Fibroblast of mammary gland (primary cell): ENCODE data around the gene EIPR1.
"Not testable (repeated sequence)": the region's sequence is repeated elsewhere in the genome, so short reads cannot be mapped to it uniquely, and the experiment has no call there.

Source experiments
- DNase-seq: peaks from one replicate; pipeline ENCODE4 v3.0.0-alpha.2; 2010; ENCODE audit warnings: low read depth
- H3K4me3 ChIP-seq: 2 replicates; pipeline ENCODE4 v1.5.1; 2011; ENCODE audit warnings: low read depth, mild to moderate bottlenecking, low read length, moderate library complexity; ENCODE audit not compliant: control insufficient read depth
- TF ChIP-seq, protein P1 (sequence below): conservative IDR thresholded peaks from 2 replicates; pipeline ENCODE4 v1.5.1; 2011; ENCODE audit warnings: low read depth, low read length, inconsistent platforms; ENCODE audit not compliant: control insufficient read depth, insufficient read depth

EIPR1 gene

DNA sequence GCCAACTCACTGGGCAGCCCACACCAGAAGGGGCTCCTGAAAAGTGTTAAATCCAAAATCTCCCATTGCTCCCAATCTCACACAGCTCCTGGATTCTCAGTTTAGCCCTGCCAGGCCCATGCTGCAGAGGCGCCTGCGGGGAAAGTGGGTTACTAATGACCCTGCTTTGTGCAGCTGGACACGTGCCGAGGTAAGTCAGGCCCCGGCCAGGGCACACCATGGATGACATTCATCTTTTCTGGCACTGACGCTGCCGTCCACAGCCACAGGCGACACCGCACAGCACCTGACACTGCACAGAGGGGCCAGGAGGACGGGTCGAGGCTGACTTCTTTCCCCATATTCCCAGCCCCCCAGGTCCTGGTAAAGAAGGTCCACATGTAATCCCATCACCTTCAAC, 193.5 kb downstream of the EIPR1 start:
- no peak for DNase-seq
- TF ChIP-seq, protein P1, sequence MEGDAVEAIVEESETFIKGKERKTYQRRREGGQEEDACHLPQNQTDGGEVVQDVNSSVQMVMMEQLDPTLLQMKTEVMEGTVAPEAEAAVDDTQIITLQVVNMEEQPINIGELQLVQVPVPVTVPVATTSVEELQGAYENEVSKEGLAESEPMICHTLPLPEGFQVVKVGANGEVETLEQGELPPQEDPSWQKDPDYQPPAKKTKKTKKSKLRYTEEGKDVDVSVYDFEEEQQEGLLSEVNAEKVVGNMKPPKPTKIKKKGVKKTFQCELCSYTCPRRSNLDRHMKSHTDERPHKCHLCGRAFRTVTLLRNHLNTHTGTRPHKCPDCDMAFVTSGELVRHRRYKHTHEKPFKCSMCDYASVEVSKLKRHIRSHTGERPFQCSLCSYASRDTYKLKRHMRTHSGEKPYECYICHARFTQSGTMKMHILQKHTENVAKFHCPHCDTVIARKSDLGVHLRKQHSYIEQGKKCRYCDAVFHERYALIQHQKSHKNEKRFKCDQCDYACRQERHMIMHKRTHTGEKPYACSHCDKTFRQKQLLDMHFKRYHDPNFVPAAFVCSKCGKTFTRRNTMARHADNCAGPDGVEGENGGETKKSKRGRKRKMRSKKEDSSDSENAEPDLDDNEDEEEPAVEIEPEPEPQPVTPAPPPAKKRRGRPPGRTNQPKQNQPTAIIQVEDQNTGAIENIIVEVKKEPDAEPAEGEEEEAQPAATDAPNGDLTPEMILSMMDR: no peak
- H3K4me3 ChIP-seq: no peak overlapping the region

DNA sequence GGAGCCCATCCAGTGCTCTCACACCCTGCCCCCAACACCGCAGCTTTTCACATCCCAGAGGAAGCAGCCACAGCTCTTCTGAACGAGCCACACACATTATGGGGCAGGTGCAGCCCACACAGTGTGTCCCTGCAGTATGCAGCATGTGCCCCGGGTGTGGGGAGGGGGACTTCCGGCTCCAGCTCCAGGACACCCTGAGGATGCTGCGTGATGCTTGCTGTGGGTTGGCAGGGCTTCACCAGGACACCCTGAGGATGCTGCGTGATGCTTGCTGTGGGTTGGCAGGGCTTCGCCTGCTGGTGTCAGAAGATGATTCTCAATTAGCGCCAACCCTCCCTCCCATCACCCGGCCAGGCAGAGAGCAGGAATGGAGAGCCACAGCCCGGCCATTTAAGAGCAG, 193.9 kb downstream of the EIPR1 start:
- TF ChIP-seq, protein P1: no peak
- H3K4me3 ChIP-seq: no peak overlapping the region
- no peak for DNase-seq

DNA sequence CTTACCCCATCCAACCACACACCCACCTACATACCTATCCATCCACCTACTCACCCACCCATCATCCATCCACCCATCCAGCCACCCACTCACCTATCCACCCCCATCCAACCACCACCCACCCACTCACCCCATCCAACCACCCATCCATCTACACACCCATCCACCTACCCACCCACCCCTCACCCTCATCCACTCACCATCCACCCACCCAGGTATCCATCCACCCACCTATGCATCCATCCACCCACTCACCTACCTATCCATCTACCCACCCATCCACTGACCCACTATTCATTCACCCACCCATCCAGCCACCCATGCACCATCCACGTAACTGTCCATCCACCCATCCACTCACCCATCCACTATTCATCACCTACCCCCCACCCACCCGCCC, 194.8 kb downstream of the EIPR1 start:
- H3K4me3 ChIP-seq: no peak overlapping the region
- DNase-seq: no peak
- TF ChIP-seq, protein P1: no peak

DNA sequence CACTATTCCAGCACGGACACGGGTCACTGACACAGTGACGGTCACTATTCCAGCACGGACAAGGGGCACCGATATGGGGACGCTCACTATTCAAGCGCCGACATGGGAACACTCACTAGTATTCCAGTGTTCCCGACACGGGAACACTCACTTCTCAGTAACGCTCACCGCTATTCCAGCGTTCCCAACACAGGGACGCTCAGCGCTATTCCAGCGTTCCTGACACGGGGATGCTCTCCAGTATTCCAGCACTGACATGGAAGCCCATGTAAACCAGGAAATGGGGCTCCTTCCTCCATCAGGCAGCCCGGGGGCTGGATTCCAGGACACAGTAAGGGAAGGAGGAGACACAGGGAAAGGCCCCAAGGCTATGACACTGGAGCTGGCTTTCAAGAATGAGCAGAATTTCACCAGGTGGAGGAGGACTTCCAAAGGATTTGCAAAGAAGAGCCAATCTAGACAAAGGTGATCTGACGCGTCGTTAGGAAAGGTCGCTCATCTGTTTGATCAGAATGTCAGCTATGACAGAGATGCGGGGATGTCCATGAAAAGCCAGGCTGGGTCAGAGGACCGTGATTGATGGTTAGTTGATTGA, 196.1 kb downstream of the EIPR1 start:
- DNase-seq: no peak
- TF ChIP-seq, protein P1: no peak
- H3K4me3 ChIP-seq: no peak overlapping the region

DNA sequence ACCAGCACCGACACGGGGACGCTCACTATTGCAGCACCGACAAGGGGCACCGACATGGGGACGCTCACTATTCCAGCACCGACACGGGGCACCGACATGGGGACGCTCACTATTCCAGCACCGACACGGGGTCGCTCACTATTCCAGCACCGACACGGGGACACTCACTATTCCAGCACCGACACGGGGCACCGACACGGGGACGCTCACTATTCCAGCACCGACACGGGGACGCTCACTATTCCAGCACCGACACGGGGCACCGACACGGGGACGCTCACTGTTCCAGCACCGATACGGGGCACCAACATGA, 196.8 kb downstream of the EIPR1 start:
- H3K4me3 ChIP-seq, DNase-seq: not testable (repeated sequence)

DNA sequence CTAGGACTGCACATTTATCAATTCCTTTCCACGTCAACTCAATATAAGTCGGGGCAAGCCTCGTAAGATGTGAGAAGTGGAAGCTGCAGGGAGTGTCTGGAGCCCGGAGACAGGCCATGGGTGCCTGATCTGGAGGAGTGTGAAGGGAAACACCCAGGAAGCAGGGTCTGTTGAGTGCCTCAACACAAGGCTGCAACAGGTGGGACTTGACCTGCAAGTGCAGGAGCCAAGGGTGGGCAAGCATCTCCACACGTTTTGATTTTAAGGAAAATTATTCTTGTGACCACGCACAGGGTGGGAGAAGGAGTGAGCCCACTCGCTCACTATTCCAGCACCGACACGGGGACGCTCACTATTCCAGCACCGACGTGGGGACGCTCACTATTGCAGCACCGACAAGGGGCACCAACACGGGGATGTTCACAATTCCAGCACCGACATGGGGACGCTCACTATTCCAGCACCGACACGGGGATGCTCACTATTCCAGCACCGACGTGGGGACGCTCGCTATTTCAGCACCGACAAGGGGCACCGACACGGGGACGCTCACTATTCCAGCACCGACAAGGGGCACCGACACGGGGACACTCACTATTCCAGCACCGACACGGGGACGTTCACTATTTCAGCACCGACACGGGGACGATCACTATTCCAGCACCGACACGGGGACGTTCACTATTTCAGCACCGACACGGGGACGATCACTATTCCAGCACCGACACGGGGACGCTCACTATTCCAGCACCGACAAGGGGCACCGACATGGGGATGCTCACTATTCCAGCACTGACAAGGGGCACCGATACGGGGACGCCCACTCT, 197.3 kb downstream of the EIPR1 start:
- no peak for DNase-seq

DNA sequence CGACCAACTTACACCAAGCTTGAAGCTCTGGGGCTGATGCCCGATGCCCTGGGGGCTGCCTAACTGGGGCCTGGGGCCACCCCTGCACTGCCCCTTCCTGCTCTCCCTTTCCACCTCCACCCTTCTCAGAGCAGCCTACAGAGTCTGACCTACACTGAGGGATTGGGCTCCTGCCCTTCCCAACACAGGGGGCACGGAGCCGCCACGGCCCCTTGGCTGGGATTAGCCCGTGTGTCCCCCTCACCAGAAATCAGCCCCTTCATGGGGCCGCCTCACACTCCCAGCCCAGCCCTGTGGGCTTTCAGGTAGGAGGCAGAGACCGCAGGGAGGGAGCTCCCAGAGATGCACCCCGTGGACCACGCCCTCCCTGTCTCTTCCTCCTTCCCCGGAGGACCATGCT, 198.0 kb downstream of the EIPR1 start:
- DNase-seq: no peak
- TF ChIP-seq, protein P1: no peak
- no peak overlapping the region for H3K4me3 ChIP-seq

More for the DNA sequence above, 197.3 kb downstream of the EIPR1 start:
- no peak overlapping the region for H3K4me3 ChIP-seq
- TF ChIP-seq, protein P1: no peak
